GM12873 (cell line): Measurements from ENCODE around the gene CDC25C.

ENCODE experiments used
- TF ChIP-seq, protein P1 (sequence below): IDR thresholded peaks from 2 replicates; pipeline ENCODE4 v1.5.1; 2012; ENCODE audit warnings: low read depth, mild to moderate bottlenecking, moderate library complexity, low read length, control low read depth; ENCODE audit not compliant: insufficient read depth; ENCODE audit errors: missing control alignments

The CDC25C gene

DNA sequence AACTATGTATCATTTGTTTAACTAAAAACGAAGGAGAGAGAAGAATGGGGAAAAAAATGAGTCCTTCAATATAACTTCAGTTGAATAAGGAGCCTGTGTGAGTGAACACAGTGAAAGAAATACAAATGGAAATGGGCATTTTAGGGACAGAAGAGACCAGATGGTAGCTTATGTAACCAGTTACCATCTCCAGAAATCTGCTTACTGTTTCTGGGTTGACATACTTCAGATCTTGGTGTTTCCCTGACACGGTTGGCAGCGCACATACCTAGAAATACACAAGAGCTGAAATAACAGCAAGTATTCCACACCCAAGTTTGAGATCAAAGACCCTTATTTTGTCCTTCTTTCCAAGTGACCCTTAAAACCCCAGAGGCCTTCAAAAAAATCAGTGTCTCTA lies 42.3 kb downstream of the CDC25C start:
- TF ChIP-seq, protein P1, sequence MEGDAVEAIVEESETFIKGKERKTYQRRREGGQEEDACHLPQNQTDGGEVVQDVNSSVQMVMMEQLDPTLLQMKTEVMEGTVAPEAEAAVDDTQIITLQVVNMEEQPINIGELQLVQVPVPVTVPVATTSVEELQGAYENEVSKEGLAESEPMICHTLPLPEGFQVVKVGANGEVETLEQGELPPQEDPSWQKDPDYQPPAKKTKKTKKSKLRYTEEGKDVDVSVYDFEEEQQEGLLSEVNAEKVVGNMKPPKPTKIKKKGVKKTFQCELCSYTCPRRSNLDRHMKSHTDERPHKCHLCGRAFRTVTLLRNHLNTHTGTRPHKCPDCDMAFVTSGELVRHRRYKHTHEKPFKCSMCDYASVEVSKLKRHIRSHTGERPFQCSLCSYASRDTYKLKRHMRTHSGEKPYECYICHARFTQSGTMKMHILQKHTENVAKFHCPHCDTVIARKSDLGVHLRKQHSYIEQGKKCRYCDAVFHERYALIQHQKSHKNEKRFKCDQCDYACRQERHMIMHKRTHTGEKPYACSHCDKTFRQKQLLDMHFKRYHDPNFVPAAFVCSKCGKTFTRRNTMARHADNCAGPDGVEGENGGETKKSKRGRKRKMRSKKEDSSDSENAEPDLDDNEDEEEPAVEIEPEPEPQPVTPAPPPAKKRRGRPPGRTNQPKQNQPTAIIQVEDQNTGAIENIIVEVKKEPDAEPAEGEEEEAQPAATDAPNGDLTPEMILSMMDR = no peak

DNA sequence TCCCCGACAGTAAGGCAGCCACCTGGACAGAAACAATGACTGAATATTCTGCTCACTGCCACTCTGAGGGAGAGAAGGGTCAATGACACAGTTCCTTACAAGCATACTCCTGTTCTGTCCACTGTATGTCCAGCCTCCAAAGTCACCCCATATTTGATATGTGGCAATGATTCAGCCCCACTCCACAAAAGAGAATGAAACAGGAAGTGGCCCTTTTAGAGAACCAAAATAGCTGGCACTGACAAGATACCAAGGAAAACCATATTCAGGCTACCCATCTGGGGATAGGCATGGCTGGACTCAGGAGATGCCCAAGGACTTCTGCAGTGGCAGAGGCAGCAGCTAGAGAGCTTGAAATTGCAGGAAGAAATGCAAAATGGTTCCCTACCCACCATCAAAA lies 44.4 kb downstream of the CDC25C start:
- TF ChIP-seq, protein P1 = no peak

DNA sequence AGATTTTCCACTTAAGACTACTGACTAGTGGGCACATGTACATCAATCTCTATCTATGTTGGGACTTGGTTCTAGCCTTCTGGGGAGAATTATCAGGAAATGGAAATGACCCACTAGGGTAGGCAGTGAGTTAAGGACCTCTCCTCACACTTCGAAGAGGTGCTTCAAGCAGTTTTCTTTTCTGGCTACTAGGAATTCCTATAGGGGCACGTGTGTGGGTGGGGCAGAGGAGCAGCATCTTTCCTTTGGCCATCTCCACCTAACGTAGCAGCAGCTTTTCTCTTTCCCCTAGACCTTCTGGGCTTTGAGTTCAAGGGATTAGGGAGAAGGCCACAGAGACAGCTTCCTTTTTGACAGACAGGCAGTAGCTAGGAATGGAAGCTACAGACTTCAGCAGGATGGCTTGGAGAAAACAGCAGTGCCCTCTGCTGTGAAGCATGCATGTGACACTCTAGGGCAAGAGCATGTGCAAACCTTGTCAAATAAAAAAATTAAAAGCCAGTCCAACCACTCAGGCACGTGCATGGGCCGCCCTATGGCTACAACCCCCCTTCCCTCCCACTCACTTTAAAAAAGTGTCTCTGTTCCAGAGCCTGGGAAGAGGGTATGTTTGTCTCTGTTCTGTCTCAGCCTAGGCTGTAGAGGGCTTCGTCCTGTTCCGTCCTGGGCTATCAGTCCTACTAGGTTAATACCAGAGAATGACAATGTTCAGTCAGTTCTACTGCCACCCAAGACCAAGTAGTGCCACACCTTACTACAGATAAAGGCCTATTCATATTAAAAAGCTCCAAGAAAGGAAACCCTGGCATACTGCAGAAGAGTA lies 48.5 kb downstream of the CDC25C start:
- TF ChIP-seq, protein P1 = peak; percentile 54

DNA sequence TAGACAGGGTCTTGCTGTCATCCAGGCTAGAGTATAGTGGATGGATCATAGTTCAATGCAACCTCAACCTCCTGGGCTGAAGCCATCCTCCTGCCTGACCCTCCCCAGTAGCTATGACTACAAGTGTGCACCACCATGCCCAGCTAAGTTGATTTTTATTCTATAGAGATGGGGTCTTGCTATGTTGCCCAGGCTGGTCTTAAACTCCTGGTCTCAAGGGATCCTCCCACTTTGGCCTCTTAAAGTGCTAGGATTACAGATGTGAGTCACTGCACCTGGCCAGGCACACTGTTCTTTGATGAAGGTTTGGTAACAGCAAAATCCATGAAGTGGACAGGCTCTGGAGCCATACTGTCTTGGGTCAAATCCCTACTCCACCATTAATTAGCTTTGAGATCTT lies 50.7 kb downstream of the CDC25C start:
- TF ChIP-seq, protein P1 = no peak

- TF ChIP-seq, protein P1 = peak; percentile 24
These were observed 55.1 kb downstream of the CDC25C start for GRCh38 chr5:138276402-138277054.

DNA sequence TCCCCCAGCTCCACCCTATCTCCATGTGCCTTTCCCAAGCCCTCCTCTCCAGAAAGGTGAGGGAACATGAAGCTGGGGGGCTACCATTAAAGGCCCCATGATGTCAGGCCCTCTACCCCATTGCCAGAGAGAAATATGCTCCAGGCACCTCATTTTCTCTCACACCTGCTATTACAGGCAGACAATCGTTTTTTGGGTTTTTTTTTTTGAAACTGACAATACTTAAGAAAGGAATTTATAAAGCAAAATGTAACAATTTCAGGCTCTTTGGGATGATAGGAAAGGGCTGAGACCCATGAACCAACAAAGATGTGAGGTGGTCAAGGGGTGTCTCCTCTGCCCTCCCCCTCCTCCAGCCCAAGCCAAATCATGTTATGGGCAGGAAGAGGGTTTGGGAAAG lies 55.7 kb downstream of the CDC25C start:
- TF ChIP-seq, protein P1 = no peak

- TF ChIP-seq, protein P1 = no peak
These were observed 56.2 kb downstream of the CDC25C start for GRCh38 chr5:138275379-138275782.
